Mesenchymal stem cell (in vitro differentiated cells and primary cell): ENCODE data around the gene CRTC1.
A peak's percentile ranks its signal among the peaks of the same experiment; 100 is the strongest.

Experiments
- DNase-seq: peaks from one replicate; pipeline ENCODE4 v3.0.0-alpha.2; 2013
- H2AFZ ChIP-seq: one replicate; pipeline ENCODE4 v1.6.1; 2013; ENCODE audit warnings: low read depth, mild to moderate bottlenecking, control low read depth, inconsistent platforms, low read length, moderate library complexity
- H2AK5ac ChIP-seq: 2 replicates; pipeline ENCODE4 v1.6.1; 2013; ENCODE audit warnings: low read length, moderate library complexity, mild to moderate bottlenecking, inconsistent platforms; ENCODE audit not compliant: severe bottlenecking
- H2BK120ac ChIP-seq: one replicate; pipeline ENCODE4 v1.6.1; 2013; ENCODE audit warnings: low read depth, mild to moderate bottlenecking, inconsistent platforms, low read length, moderate library complexity
- H2BK12ac ChIP-seq, 2 experiments: one replicate each; pipeline ENCODE4 v1.6.1; 2013; ENCODE audit warnings: inconsistent platforms in 2 of 2, low read length in 2 of 2, mild to moderate bottlenecking in 2 of 2, moderate library complexity in 2 of 2, control low read depth in 1 of 2
- H2BK15ac ChIP-seq: one replicate; pipeline ENCODE4 v1.6.1; 2013; ENCODE audit warnings: mild to moderate bottlenecking, low read depth, inconsistent platforms; ENCODE audit not compliant: poor library complexity, severe bottlenecking
- H2BK5ac ChIP-seq: 2 replicates; pipeline ENCODE4 v1.6.1; 2013; ENCODE audit warnings: low read depth, mild to moderate bottlenecking, low read length, control low read depth, inconsistent platforms; ENCODE audit not compliant: poor library complexity, severe bottlenecking
- H3K14ac ChIP-seq, 2 experiments: one replicate each; pipeline ENCODE4 v1.6.1; 2013; ENCODE audit warnings: inconsistent platforms in 2 of 2, low read length in 2 of 2, control low read depth in 1 of 2, mild to moderate bottlenecking in 1 of 2, moderate library complexity in 1 of 2
- H3K18ac ChIP-seq, 2 experiments: one replicate each; pipeline ENCODE4 v1.6.1; 2013; ENCODE audit warnings: inconsistent platforms in 2 of 2, low read length in 2 of 2, control low read depth in 1 of 2, low read depth in 1 of 2, mild to moderate bottlenecking in 1 of 2
- H3K23ac ChIP-seq, 2 experiments: one replicate each; pipeline ENCODE4 v1.6.1; 2013; ENCODE audit warnings: inconsistent platforms in 2 of 2, low read length in 2 of 2, mild to moderate bottlenecking in 2 of 2, moderate library complexity in 2 of 2, control low read depth in 1 of 2
- H3K27ac ChIP-seq: 2 replicates; pipeline ENCODE4 v1.5.1; 2013; ENCODE audit warnings: mild to moderate bottlenecking, moderate library complexity, low read length, control low read depth, inconsistent platforms; ENCODE audit not compliant: poor library complexity, severe bottlenecking
- H3K27me3 ChIP-seq, 2 experiments: 2 replicates each; pipeline versions ENCODE4 v1.6.1 to v1.7.0; 2013; ENCODE audit warnings: low read length in 2 of 2, mild to moderate bottlenecking in 2 of 2, moderate library complexity in 2 of 2, control low read depth in 1 of 2, inconsistent platforms in 1 of 2; ENCODE audit not compliant: control insufficient read depth in 1 of 2, insufficient read depth in 1 of 2
- H3K36me3 ChIP-seq, 2 experiments: 2 replicates each; pipeline versions ENCODE4 v1.6.1 to v1.7.0; 2013; ENCODE audit warnings: low read length in 2 of 2, control low read depth in 1 of 2, inconsistent platforms in 1 of 2, low read depth in 1 of 2, mild to moderate bottlenecking in 1 of 2; ENCODE audit not compliant: insufficient read depth in 2 of 2, control insufficient read depth in 1 of 2
- H3K4ac ChIP-seq, 2 experiments: one replicate each; pipeline ENCODE4 v1.6.1; 2013; ENCODE audit warnings: inconsistent platforms in 2 of 2, low read length in 2 of 2, mild to moderate bottlenecking in 2 of 2, moderate library complexity in 2 of 2, control low read depth in 1 of 2, low read depth in 1 of 2
- H3K4me1 ChIP-seq: 2 replicates; pipeline ENCODE4 v1.6.1; 2013; ENCODE audit warnings: low read depth, low read length, control low read depth; ENCODE audit not compliant: control insufficient read depth, insufficient read depth
- H3K4me2 ChIP-seq: 2 replicates; pipeline ENCODE4 v1.6.1; 2013; ENCODE audit warnings: low read length, mild to moderate bottlenecking, inconsistent platforms; ENCODE audit not compliant: poor library complexity, severe bottlenecking
- H3K4me3 ChIP-seq, 2 experiments: 2 replicates each; pipeline versions ENCODE4 v1.5.1 to v1.7.0; 2013; ENCODE audit warnings: low read length in 2 of 2, mild to moderate bottlenecking in 2 of 2, control low read depth in 1 of 2, low read depth in 1 of 2; ENCODE audit not compliant: insufficient read depth in 1 of 2
- H3K79me1 ChIP-seq: replicated peaks from 2 replicates; pipeline ENCODE4 v1.6.1; 2013; ENCODE audit warnings: mild to moderate bottlenecking, control low read depth, low read length, inconsistent platforms; ENCODE audit not compliant: poor library complexity, severe bottlenecking
- H3K9ac ChIP-seq: 2 replicates; pipeline ENCODE4 v1.7.0; 2013; ENCODE audit warnings: mild to moderate bottlenecking, low read length, moderate library complexity
- H3K9me3 ChIP-seq: 2 replicates; pipeline ENCODE4 v1.7.0; 2013; ENCODE audit warnings: mild to moderate bottlenecking, low read length; ENCODE audit not compliant: control insufficient read depth
- H4K8ac ChIP-seq: one replicate; pipeline ENCODE4 v1.6.1; 2013; ENCODE audit warnings: inconsistent platforms, mild to moderate bottlenecking, low read length, moderate library complexity
- H4K91ac ChIP-seq: one replicate; pipeline ENCODE4 v1.6.1; 2013; ENCODE audit warnings: mild to moderate bottlenecking, low read length, inconsistent platforms
- WGBS: methylation state at CpG from one replicate; pipeline ENCODE4 v1.1.7; 2013; ENCODE audit warnings: mixed read lengths; 5-methylcytosine and 5-hydroxymethylcytosine counted together

Gene CRTC1

GRCh38 chr19:18828786-18829185 lies 145.3 kb downstream of the CRTC1 start:
- H4K91ac ChIP-seq, result no peak overlapping the region
- H2BK15ac ChIP-seq, result no peak overlapping the region
- H3K9ac ChIP-seq, result no peak overlapping the region
- no peak for DNase-seq
- H3K4ac ChIP-seq, result no peak overlapping the region
- H2AFZ ChIP-seq, result no peak overlapping the region
- no peak overlapping the region for H2AK5ac ChIP-seq
- WGBS, result 89% methylated on average over 5 of the region's 6 CpGs
- no peak overlapping the region for H3K23ac ChIP-seq
- H3K14ac ChIP-seq, result no peak overlapping the region
- no peak overlapping the region for H3K4me3 ChIP-seq
- no peak overlapping the region for H2BK12ac ChIP-seq
- H3K27ac ChIP-seq, result no peak overlapping the region
- H4K8ac ChIP-seq, result no peak overlapping the region
- H3K9me3 ChIP-seq, result peaks cover 6% of the 10 kb centered on the region
- no peak overlapping the region for H3K18ac ChIP-seq
- H2BK5ac ChIP-seq, result no peak overlapping the region
- H3K4me2 ChIP-seq, result no peak overlapping the region
- H3K27me3 ChIP-seq, result no peaks in the 10 kb centered on the region
- peaks cover 7% of the 10 kb centered on the region for H3K4me1 ChIP-seq
- no peaks in the 10 kb centered on the region for H3K79me1 ChIP-seq
- H3K36me3 ChIP-seq, result no peaks in the 10 kb centered on the region
- no peak overlapping the region for H2BK120ac ChIP-seq

DNA sequence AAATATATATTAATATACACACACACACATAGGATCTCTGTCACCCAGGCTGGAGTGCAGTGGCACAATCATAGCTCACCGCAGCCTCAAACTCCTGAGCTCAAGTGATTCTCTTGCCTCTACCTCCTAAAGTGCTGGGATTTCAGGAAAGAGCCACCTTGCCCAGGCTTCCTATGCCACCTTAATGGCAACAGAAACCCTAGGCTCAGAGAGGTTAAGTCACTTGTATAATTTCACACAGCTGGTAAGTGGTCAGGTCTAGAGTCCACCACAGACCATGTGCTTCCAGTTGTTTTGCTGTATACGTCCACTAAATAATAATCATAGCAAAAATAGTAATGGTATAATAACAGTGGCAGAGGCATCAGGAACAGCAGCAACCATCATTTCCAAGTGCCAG lies 147.0 kb downstream of the CRTC1 start:
- H3K9ac ChIP-seq, result no peak overlapping the region
- H2AK5ac ChIP-seq, result no peak overlapping the region
- H3K79me1 ChIP-seq, result no peaks in the 10 kb centered on the region
- H3K4me3 ChIP-seq, result no peak overlapping the region
- H3K4ac ChIP-seq, result no peak overlapping the region
- H3K27me3 ChIP-seq, result no peaks in the 10 kb centered on the region
- no peak overlapping the region for H2BK5ac ChIP-seq
- peaks cover 6% of the 10 kb centered on the region for H3K9me3 ChIP-seq
- no peak overlapping the region for H3K14ac ChIP-seq
- H4K8ac ChIP-seq, result no peak overlapping the region
- no peak overlapping the region for H2AFZ ChIP-seq
- H3K23ac ChIP-seq, result no peak overlapping the region
- no peak overlapping the region for H3K27ac ChIP-seq
- no peak overlapping the region for H2BK120ac ChIP-seq
- no peak overlapping the region for H3K4me2 ChIP-seq
- peaks cover 9% of the 10 kb centered on the region for H3K4me1 ChIP-seq
- WGBS, result 100% methylated on average over 1 of the region's 2 CpGs
- H3K36me3 ChIP-seq, result peaks cover 4% of the 10 kb centered on the region in 2 experiments
- no peak overlapping the region for H3K18ac ChIP-seq
- H2BK12ac ChIP-seq, result no peak overlapping the region
- H4K91ac ChIP-seq, result no peak overlapping the region
- no peak overlapping the region for H2BK15ac ChIP-seq
- no peak for DNase-seq

GRCh38 chr19:18831524-18832305 lies 148.2 kb downstream of the CRTC1 start, which contains the start of gene UPF1:
UPF1 (plus strand) TSS chr19:18831959; CDS start chr19:18832210, 251 bp downstream.
- Histone ChIP-seq H2BK120ac (peak within 1 kb of the TSS; percentile 73), H3K4me2 (peak within 1 kb of the TSS; percentile 100), H2BK5ac (no peak within 1 kb of the TSS), H3K4me1 (peaks cover 9% of the 10 kb centered on the region), H3K9me3 (peaks cover 6% of the 10 kb centered on the region), H3K23ac (peak within 1 kb of the TSS; percentile 53 to 74), H3K36me3 (peaks cover 4 to 8% of the 10 kb centered on the region in 2 experiments), H4K8ac (peak within 1 kb of the TSS; percentile 98), H2AFZ (peak within 1 kb of the TSS; percentile 99), H3K27ac (peak within 1 kb of the TSS; percentile 11), H2BK15ac (peak within 1 kb of the TSS; percentile 82), H2BK12ac (peak within 1 kb of the TSS; percentile 53 to 86), H2AK5ac (no peak within 1 kb of the TSS), H3K14ac (peak within 1 kb of the TSS in 1 of 2 experiments; percentile 93), H3K27me3 (no peaks in the 10 kb centered on the region), H4K91ac (peak within 1 kb of the TSS; percentile 93), H3K79me1 (no peaks in the 10 kb centered on the region), H3K9ac (peak within 1 kb of the TSS; percentile 95), H3K4ac (peak within 1 kb of the TSS; percentile 93 to 98), H3K4me3 (peak within 1 kb of the TSS; percentile 92 to 94), H3K18ac (peak within 1 kb of the TSS; percentile 77 to 95)
- peak; percentile 90 for DNase-seq
- WGBS, result 1% methylated on average over 62 of the region's 96 CpGs
